Measurements from ENCODE around the gene MRPL10.

Gene MRPL10

DNA sequence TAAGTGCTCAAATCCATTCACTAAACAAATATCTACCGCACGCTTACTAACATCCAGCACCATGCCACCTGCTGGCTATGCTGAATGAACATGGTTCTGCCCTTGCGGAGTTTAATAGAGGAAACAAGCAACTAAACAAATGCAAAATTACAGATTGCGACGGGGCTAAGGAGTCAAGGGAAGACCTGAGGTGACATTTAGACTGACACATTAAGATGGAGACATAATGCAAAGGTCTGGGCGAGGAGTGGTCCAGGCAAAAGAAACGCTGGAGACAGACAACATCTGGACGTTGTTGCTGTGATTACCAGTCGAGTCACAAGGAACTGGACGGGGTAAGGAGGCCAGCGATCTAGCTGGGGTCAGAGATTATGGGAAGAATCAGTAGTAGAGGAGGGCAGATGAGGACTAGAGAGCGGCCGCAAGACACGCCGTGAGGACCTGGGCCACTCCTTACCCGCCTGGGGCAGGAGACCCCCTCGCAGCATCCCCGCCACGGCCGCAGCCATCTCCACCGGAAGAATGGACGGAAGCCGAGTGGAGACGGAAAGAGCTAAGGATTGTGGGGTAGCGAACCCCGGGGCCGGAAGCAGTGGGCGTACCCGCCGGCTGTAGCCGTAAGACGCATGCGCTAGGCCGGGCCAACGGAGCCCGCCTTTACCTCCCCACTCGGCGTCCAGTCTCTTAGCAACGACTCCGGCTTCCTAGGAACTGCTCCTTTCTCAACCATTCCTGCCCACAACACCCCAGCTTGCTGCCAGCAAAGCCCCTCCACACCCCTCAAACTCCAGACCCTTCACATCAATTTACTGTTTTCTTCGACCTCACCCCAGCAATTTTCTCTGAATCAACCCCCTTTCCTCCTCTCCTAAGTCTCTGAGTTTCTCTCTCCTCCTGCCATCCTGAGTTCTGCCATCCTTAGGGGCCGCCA lies at the start of gene MRPL10, which contains the start of gene LRRC46:
Gene MRPL10 (minus strand): TSS at position 539 of the 931 bp plus-strand sequence. CDS start 30 bp downstream, at position 509.
Gene LRRC46 (plus strand): TSS at position 668 of the 931 bp plus-strand sequence. CDS start 320 bp downstream, outside the sequence.
- peak; percentile 87 to 94 for DNase-seq

DNA sequence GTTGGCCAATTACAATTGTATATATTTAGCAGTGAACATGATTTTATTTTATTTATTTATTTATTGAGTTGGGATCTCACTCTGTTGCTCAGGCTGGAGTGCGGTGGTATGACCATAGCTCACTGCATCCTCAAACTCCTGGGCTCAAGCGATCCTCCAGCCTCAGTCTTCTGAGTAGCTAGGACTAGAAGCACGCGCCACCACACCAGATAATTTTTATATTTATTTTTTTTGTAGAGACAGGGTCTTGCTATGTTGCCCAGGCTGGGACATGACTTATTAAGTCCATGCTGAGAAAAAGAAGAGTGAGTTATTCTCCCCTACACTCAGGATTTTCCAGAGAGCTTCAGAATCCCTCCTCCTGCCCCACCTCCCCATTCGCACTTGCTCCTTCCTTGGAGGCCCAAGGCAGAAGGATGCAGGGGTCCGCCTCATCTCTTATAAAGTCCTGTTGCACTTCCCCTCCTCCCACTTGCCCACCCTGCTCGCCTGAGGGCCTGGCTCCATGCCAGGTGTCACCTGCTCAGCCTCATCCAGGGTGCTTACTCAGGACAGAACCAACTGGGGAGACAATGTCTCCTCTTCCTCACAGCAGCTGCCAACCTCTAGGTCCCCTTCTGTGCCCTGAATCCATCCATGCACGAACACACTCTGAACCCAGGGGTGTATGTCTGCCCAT lies 48.6 kb upstream of the MRPL10 start:
- DNase-seq, result no peak

DNA sequence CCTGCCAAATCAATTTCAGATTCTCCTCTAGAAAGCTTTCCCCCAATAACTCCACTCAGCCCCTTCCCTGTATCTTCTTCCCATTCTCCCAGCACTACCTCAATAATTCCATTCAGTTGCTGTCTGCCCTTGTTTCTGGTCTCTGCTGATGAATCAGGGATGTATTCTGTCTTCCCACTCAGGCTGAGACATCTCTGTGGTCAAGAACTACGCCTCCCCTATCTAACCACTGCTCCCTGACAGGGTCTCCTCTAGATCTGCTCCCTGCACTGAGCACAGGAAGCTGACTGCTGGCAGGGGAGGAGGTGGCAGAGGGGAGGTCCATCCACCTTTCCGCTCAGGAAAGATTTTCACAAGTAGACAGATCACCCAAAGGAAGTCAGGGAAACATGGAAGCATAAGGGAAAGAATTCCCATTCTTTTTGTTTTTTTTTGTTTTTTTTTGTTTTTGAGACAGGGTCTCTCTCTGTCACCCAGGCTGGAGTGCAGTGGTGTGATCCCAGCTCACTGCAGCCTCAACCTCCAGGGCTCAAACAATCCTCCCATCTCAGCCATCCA lies 47.8 kb upstream of the MRPL10 start:
- no peak for DNase-seq

DNA sequence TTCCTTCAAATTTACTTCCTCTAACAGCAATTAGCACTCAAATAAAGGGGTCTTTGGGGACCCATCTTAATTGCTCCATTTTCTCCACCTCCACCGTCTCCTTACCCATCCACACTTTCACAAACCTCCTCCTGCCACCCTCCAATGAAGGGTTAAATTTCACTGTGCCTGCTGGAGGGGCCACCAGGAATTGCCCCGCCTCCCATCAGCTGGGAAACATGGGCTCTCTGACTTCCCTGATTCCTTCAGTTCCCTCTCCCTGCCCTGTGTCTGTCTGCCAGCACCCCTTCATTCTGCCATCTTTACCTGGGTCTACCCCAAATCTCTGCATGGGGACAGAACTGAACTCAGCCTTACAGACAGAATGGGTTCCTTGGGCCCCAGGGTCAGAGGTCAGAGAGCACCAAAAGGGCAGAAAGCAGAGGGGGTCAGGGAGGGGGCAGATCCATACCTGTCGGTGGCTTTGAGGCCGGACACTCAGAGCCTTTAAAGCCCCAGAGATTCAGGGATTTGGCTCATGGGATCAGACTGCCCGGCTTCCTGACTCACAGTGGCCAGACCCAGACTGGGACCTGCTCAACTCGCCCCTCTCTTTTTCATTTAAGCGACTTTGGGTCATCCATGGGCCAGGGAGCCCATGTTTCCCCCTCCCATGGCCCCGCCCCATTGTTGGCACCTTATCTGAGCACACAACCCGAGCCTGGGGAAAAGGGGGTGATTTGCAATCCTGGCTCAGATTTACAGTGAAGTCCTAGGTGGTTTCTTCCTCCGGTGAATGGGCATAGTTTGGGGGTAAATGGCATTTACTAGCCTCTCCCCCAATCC lies 47.1 kb upstream of the MRPL10 start:
- no peak for DNase-seq

DNA sequence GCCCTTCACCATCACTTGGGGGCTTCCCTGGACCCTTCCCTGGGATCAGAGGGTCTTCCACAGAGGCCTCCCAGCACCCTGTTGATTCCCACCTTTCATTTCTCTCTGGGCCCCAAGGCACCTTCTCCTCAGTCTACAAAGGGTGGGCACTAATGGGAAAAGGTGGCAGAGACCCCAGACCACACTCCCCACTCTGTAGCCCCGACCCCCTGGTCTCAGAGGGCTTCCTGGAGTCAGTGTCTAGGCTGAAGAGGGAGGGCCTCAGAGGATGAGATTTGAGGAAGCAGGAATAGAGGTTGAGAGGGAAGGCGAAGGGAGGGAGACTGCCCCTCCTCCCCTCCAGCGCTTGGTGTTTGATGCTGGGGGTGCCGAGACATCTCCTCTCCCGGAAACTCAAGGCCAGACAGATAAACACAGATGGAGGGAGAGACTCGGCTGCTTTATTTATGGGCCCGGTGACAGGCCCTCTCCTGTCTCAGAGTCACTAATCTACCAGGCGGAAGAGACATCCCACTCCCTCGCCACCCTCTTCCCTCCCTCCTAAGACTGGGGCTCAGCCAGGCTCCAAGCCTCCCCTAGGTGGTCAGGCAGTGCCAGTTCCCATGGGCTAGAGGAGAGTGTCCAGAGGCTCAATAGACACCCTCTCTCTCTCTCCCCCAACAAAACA lies 46.2 kb upstream of the MRPL10 start:
- no peak for DNase-seq

DNA sequence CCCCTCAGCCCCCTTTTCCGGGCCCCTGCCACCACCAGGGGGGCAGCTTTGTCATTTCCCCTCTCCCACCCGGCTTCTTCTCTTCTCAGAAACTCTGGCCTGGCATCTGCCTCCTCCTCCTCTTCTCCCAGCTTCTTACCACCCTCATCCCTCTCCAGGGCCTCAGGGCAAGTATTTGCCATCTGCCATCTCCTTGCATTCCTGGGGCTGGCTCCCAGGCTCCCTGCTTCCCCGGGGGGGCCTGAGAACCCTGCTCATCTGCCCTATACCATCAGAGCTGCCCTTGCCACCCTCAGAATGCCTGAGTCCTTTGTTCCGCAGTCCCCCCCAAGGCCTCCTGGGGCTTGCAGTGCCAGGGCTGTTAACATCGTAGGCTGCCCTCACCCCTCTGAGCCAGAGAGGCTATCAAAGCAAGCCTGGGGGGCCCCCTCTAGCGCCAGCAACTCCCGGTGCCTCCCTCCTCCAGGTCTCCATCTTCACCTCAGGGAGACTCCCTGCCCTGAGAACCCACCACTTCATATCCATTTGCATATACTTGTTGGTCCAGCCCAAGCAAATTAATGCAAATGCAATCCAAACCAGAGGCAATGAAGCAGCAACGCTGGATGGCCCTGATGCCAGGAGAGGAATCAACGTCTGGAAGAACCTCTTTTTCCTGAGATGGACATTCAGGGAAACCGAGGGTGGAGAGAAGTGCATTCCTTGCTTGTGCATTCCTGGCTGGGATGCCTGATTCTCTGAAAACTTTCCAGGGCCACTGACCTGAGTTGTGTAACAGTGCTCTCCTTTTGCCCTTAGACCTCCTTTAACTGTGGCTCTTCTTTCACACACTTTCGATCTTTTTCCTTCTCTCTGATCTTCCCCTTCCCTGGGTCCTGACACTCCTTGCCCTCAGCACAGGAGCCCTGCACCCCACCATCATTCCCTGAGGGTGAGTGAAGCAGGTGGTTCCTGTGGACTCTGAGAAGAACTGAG lies 44.0 kb upstream of the MRPL10 start:
- DNase-seq, result no peak

DNA sequence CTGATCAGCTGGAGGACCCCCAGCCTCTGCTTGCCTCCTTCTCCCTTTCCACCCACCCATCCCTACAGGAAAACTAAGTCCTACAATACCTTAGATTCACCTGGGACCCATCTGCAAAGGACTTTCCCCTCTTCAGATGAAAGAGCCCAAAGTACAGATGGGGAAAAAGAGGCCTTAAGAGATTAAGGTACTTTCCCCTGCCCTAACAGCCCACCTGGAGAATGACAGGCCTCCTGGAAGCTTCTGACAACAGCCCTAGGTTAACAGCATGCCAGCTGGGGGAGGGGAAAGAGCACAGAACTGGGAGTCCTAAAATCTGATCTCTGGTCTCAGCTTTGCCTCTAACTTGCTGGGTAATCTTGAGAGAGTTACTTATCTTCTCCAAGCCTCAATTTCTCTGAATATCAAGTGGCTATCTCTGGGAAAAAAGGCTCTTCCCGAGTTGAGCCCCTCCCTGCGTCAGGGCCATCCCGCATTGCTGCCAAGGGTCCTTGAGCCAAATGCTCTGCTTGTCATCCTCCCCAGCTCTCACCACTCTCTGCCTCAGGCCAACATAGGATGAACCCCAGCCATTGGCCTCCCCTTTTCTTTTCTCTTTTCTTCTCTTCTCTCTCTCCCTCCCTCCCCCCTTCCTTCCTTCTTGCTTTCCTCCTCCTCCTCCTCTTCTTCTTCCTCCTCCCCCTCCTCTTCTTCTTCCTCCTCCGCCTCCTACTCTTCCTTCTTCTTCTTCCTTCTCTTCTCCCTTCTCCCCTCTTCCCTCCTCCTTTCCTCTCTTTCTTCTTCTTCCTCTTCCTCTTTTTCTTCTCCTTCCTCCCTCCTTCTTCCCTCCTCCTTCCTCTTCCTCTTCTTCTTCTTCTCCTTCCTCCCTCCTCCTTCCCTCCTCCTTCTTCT lies 42.1 kb upstream of the MRPL10 start:
- no peak for DNase-seq

DNA sequence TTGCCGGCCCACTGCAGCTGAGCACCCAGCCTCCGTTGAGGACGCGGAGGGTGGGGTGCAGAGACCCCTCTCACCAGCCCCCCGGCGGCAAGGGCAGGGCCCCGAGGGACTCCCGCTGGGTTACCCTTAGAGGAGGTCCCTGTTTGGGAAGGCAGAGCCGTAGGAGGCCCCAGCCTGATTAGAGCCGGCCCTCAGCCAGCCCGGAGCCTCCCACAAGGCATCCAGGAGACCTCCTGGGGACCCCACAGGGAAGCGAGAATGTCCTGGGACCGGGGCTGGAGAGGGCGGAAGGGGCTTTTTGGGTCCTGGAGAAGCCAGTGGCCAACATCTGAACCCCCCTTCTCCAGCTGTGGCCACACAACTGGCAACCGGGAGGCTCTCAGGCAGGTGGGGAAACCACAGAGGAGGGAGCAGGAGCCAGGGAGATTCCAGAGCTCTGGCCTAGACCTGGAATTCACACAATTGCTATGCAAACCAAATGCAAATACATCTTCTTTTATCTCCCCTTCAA lies 41.4 kb upstream of the MRPL10 start:
- DNase-seq, result no peak

DNA sequence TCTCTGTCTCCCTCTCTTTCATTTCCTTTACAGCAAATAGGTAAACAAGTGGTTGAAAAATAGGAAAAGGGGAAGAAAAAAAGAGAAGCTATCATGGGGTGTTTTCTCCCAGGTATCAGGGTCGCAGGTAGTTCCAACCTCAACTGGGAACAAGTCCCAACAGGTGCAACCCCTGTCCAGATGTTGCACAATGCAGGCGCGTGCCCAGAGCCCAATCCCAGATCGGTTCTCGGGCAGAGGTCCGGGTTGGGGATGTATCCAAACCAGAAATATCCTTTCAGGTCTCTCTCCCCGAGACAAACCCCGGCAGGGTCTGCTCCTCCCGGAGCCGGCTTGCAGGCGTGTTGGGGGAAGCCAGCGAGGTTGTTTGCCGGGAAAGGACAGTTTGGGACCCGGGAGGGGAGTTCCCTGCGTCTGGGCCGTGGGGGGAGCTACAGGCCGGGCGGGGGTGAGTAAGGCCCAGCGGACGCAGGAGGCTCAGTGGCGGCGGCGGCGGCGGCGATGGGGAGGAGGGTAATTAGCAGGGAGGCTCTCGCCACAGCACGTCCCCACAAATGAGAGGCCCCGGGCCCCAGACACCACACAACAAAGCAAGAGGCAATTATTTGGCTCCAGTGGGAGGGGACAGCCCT lies 40.8 kb upstream of the MRPL10 start:
- no peak for DNase-seq

DNA sequence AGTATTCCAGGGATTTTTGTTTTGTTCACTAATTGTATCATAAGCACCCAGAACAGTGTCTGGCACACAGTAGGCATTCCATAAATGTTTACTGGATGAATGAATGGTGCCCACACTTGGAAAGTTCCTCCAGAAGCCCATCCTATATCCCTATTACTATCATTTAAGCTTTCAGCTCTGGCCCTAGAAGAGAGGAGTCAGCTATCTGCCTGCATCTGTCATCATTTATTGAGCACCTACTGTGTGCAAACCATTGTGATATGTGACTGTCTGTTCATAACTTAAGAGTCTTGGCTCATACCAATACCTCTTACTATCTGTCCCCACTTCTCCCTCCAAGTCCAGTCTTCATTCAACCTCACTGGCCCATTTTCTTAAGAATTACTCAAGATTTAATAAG lies 39.7 kb upstream of the MRPL10 start:
- DNase-seq, result no peak

DNA sequence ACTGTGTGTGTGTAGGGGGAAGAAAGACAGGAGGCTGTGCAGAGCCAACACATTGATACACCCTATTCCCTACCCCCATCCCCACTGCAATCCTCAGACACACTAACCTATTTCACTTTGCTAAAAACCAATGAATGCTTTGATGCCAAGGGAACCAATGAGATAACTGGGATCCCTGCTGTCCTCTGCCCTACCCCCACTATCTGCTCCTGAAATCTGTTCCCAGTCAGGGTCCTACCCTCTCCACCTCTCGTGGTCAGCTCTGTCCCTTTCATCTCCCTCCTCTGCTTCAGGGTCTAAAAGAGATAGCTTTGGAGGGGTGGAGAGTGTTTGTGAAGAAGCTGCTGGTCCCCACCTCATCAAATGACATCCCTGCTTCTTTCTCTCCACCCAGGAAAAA lies 38.7 kb upstream of the MRPL10 start:
- no peak for DNase-seq

DNA sequence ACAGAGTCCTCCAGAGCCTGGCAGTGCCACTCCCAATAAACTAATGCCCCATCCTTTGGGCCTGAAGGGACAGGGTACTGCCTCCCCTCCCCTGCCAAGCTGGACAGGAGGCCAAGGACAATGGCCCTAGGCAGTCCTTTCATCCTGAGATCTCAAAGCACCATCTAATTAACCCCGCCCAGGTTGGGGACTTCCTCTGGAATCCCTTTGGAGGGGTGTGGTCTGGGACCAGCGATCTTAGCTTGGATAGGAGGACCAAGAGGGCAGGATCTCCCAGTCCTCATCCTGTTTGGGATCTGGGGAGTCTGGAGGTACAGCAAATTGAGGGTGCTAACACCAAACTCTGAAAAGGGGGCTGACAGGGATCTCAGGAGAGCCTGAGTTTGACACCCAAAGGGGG lies 37.8 kb upstream of the MRPL10 start:
- DNase-seq, result no peak

DNA sequence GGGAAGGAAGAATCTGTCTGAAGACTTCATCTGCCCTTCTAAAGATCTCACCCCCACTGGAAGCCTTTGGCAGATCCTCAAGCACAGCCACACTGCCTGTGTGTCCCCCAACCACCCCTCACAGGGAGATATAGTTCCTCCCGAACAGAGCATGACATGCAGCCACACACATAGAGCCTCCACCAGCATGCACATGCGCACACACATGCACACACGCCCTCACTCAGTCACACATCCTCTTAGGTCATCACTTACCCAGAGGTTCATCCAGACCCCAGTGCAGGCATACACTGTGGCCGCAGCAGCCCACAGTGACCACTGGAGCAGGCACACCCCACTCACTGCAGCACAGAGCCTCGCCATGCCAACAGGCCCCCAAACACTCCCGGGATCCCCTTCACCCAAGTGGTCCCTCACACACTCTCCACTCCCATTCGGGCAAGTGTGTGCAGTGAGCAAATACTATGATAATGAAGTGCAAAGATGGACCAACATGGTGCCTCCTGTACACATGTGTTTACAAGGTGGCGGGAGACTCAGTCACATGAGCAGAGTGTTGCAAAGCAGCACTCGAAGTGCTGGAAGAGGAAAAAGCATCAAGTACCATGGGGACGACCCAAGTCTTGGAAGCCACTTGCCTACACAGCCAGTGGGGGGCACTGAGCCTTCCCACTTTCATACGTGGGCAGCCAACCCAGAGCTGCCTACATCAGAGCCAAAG lies 36.6 kb upstream of the MRPL10 start:
- DNase-seq, result no peak

DNA sequence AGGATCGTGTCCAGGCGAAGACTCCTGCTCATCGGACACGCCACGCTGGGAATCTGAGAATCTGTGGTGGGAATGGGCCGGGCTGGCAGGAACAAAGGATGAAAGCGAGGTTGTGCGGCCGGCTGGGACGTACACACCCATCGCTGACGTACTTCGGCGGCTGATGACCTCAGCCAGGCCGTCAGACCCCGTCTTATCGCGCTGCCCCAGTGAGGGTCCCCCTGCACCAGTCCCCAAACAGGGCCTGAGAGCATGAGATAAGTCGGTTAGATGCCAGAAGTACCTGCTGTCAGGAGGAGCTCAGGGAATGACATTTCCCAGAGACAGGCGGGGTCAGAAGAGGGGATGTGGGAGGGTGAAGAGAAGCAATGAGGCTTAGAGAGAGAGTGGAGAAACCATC lies 35.6 kb upstream of the MRPL10 start:
- DNase-seq, result no peak

DNA sequence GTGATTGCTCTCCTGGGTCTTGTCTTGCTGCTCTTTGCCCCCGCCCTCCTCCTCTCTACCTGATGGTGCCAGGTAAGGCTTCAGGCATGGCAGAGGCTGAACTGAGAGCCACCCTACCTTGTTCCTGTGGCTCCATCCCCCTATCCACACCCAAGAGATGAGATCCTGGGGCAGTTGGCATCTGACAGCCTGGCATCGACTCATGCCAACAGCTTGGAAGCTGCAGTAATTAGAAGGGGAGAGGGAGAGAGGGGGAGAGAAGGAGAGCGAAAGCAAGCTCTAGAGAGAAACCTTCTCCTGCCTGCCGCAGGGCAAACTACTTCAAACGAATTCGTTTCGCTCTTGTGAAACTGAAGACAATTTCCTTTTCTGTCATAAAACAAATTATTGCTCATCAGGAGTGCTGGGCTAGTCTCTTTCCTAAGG lies 33.5 kb upstream of the MRPL10 start:
- no peak for DNase-seq

DNA sequence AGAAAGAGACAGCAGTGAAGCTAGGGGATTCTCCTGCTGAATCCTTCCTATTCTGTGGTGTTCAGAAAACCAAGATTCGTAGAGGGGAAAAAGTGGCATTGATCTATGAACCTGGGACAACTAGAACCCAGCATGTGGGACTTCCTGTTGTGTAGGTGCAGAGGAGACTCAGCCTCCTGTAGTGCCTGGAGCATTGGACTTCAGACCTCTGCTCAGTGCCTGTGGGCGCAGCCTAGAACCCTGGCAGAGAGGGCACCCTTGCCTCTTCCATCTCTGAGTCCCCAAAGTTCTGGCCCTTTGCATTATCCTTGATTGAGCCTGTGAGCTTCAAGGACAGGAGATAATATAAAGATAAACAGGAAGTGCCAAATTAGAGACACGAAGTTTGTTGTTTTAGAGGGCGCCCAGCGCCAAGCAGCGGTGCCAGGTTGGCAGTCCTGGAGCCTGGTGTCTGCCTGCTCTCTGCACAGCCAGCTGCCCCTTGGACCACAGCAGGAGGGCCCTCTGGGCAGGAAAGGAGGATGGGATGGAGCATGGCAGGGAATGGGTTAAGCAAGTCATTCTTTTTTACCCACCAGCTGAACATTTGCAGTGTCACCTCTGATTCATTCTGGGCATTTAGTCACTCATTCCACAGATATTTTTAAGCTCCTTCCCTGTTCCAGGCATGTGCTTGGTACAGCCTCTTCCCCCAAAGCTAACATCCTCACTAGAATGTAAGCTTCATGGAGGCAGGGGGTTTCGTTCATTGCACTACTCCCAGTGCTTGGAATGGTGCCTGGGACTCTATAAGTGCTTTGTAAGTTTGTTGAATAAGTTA lies 31.5 kb upstream of the MRPL10 start:
- DNase-seq, result no peak

DNA sequence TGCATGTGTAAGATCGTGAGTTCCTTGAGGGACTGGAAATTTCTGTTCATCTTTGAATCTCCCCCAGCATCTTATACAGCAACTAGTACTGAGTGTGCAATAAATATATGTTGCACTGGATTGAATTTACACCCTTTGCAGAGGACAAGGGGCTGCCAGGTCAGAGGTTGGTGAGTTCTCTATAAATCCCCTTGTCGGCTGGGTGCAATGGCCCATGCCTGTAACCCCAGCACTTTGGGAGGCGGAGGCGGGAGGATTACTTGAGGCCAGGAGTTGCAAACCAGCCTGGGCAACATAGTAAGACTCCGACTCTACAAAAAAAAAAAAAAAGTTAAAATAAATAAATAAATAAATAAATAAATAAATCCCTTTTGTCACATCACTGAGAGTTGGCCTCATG lies 29.0 kb upstream of the MRPL10 start:
- DNase-seq, result no peak

All from NCI-H1930 (cell line).